Tibial artery (tissue), 4 donors: ENCODE measurements around the gene MBD2.
"Not testable (repeated sequence)": the region's sequence is repeated elsewhere in the genome, so short reads cannot be mapped to it uniquely, and the experiment has no call there.

ENCODE experiments used
- DNase-seq, 2 donors: peaks; one replicate each; pipeline ENCODE4 v3.0.0-alpha.2; 2019
- H3K27ac ChIP-seq, 2 donors: fragments of 200-600 bp; sonication (generic) in 1 of 2; 1 replicate in 1 of 2; 2 replicates in 1 of 2; pipeline ENCODE4 v1.5.1; 2018 to 2019; ENCODE audit warnings: mild to moderate bottlenecking in 1 of 2
- H3K27me3 ChIP-seq, 2 donors: fragments of 200-600 bp; sonication (generic) in 1 of 2; one replicate each; pipeline versions ENCODE4 v1.5.1 to v1.6.0; 2016 to 2019
- H3K36me3 ChIP-seq, 3 donors: fragments of 200-600 bp; sonication (generic) in 2 of 3; one replicate each; pipeline ENCODE4 v1.5.1; 2016 to 2019; ENCODE audit warnings: mild to moderate bottlenecking in 2 of 3
- H3K4me1 ChIP-seq, 4 donors: fragments of 200-600 bp; sonication (generic) in 2 of 4; 1 replicate in 3 of 4; 2 replicates in 1 of 4; pipeline ENCODE4 v1.5.1; 2016 to 2019
- H3K4me3 ChIP-seq, 2 donors: fragments of 200-600 bp; sonication (generic) in 1 of 2; 1 replicate in 1 of 2; 2 replicates in 1 of 2; pipeline ENCODE4 v1.5.1; 2018 to 2019; ENCODE audit warnings: mild to moderate bottlenecking in 2 of 2
- H3K9me3 ChIP-seq, 3 donors: fragments of 200-600 bp; sonication (generic) in 1 of 3; one replicate each; pipeline ENCODE4 v1.5.1; 2016 to 2019
- CTCF ChIP-seq, 2 experiments: fragments of 200-600 bp in 1 of 2; fragments of 450-650 bp in 1 of 2; IDR thresholded peaks; one replicate each; pipeline ENCODE4 v1.5.1; 2017 to 2019; ENCODE audit warnings: antibody characterized with exemption in 2 of 2, mild to moderate bottlenecking in 1 of 2, moderate library complexity in 1 of 2
- intact Hi-C: fragments of 100-400 bp; cut with DNase I; formaldehyde crosslinking; loops from one replicate; pipeline ENCODE4 v1.15.0; 2023; ENCODE audit warnings: low total_unique reads

Gene MBD2

GRCh38 chr18:54127759-54128378, 96.6 kb downstream of the MBD2 start:
- peak; percentile 31 to 33 for TF ChIP-seq CTCF (IDR thresholded peaks at IDR 0.05)
- Histone ChIP-seq H3K4me1 (no peaks in the 10 kb centered on the region), H3K9me3 (no peaks in the 10 kb centered on the region), H3K27ac (no peak overlapping the region), H3K4me3 (no peak overlapping the region), H3K36me3 (no peaks in the 10 kb centered on the region), H3K27me3 (no peaks in the 10 kb centered on the region)
- no peak for DNase-seq
- intact Hi-C loops = no loop called here

GRCh38 chr18:54125429-54125828, 99.0 kb downstream of the MBD2 start:
- intact Hi-C loops = no loop called here
- Histone ChIP-seq H3K4me3 (no peak overlapping the region), H3K36me3 (no peaks in the 10 kb centered on the region), H3K27ac (no peak overlapping the region), H3K27me3 (no peaks in the 10 kb centered on the region), H3K9me3 (no peaks in the 10 kb centered on the region), H3K4me1 (no peaks in the 10 kb centered on the region)
- TF ChIP-seq CTCF (IDR thresholded peaks at IDR 0.05) = no peak
- DNase-seq = no peak

GRCh38 chr18:54123720-54124440, 100.6 kb downstream of the MBD2 start:
- H3K9me3 ChIP-seq, DNase-seq, H3K36me3 ChIP-seq, intact Hi-C loops, H3K27me3 ChIP-seq, H3K4me1 ChIP-seq, H3K27ac ChIP-seq, H3K4me3 ChIP-seq: not testable (repeated sequence)

GRCh38 chr18:54119524-54120019, 104.9 kb downstream of the MBD2 start:
- Histone ChIP-seq H3K9me3 (no peaks in the 10 kb centered on the region), H3K27ac (no peak overlapping the region), H3K36me3 (no peaks in the 10 kb centered on the region), H3K27me3 (no peaks in the 10 kb centered on the region), H3K4me1 (peaks cover 0 to 3% (median 0%) of the 10 kb centered on the region in 4 donors), H3K4me3 (peak overlapping the region in 1 of 2 donors; percentile 13)
- TF ChIP-seq CTCF (IDR thresholded peaks at IDR 0.05) = peak; percentile 55 to 65
- no peak for DNase-seq
- intact Hi-C loops = no loop called here

- Histone ChIP-seq H3K27me3 (no peaks in the 10 kb centered on the region), H3K36me3 (no peaks in the 10 kb centered on the region), H3K27ac (no peak overlapping the region), H3K4me1 (peaks cover 0 to 3% (median 0%) of the 10 kb centered on the region in 4 donors), H3K4me3 (no peak overlapping the region), H3K9me3 (no peaks in the 10 kb centered on the region)
- TF ChIP-seq CTCF (IDR thresholded peaks at IDR 0.05) = no peak
- intact Hi-C loops = no loop called here
- DNase-seq = no peak
These were observed 106.4 kb downstream of the MBD2 start for GRCh38 chr18:54117853-54118773.
